HCT116 (cell line): Measurements from ENCODE around the gene CAND2. TPM values are rescaled to one million over a fixed set of nuclear protein-coding genes. Genes with fewer than 3 reads are reported as not detected.

ENCODE experiments used
- ATAC-seq: fragments of 200-7000 bp; cut with Tn5 transposase; 2 replicates; pipeline ENCODE4 v1.9.1; 2020; ENCODE audit warnings: mild to moderate bottlenecking, moderate library complexity
- BruUV-seq: library from RNA; stranded (reverse); fragments of 400-500 nt; replicated peaks from 2 replicates; lab custom pipeline; 2021; lab: Mats Ljungman, UMichigan
- CTCF ChIA-PET: fragments of 300-600 bp; sonication (Branson Sonifier 250); formaldehyde crosslinking; loops from one replicate; lab custom pipeline; 2021; ENCODE audit warnings: antibody characterized with exemption; lab: Charles Lee
- POLR2A ChIA-PET: fragments of 300-600, 350-600 bp; sonication (Branson Sonifier 250); formaldehyde crosslinking; loops from one replicate; lab custom pipeline; 2021; ENCODE audit warnings: antibody characterized with exemption; lab: Charles Lee
- RAD21 ChIA-PET, 2 experiments: fragments of 300-600 bp; sonication (Branson Sonifier 250); formaldehyde crosslinking; loops; one replicate each; lab custom pipeline; 2023; ENCODE audit warnings: low total read pairs in 2 of 2; ENCODE audit not compliant: uncharacterized antibody in 2 of 2, unreplicated experiment in 2 of 2, low non-redundant PET in 1 of 2; lab: Charles Lee
- DNase-seq: peaks from one replicate; pipeline ENCODE4 v3.0.0-alpha.2; 2010; ENCODE audit warnings: low read depth, low spot score
- H2AFZ ChIP-seq: fragments of 200-600 bp; shearing (Covaris generic), sonication (generic); 2 replicates; pipeline ENCODE4 v1.6.1; 2017; ENCODE audit warnings: low read depth, mixed run types, mixed read lengths, antibody characterized with exemption, low read length; ENCODE audit not compliant: poor library complexity, severe bottlenecking
- H3K27ac ChIP-seq: 2 replicates; pipeline ENCODE4 v1.5.1; 2012; ENCODE audit warnings: low read depth, low read length
- H3K27me3 ChIP-seq: fragments of 200-600 bp; sonication (generic); 2 replicates; pipeline ENCODE4 v1.6.1; 2016; ENCODE audit warnings: mixed run types, low read length, mixed read lengths; ENCODE audit not compliant: insufficient read depth
- H3K36me3 ChIP-seq, 2 experiments: fragments of 200-500 bp in 1 of 2; fragments of 200-600 bp in 1 of 2; sonication (Bioruptor generic) in 1 of 2; sonication (generic) in 1 of 2; 2 replicates each; pipeline versions ENCODE4 v1.5.1 to v1.6.1; 2014 to 2016; ENCODE audit warnings: low read length in 2 of 2, inconsistent platforms in 1 of 2, mixed read lengths in 1 of 2, mixed run types in 1 of 2; ENCODE audit not compliant: insufficient read depth in 2 of 2, control insufficient read depth in 1 of 2
- H3K4me1 ChIP-seq, 2 experiments: fragments of 200-600 bp in 1 of 2; sonication (generic) in 1 of 2; 2 replicates each; pipeline versions ENCODE4 v1.5.1 to v1.6.1; 2012 to 2017; ENCODE audit warnings: low read length in 2 of 2, inconsistent platforms in 1 of 2, mild to moderate bottlenecking in 1 of 2, mixed read lengths in 1 of 2, mixed run types in 1 of 2, moderate library complexity in 1 of 2; ENCODE audit not compliant: insufficient read depth in 2 of 2, control insufficient read depth in 1 of 2
- H3K4me2 ChIP-seq: fragments of 200-600 bp; sonication (generic); 2 replicates; pipeline ENCODE4 v1.6.1; 2017; ENCODE audit warnings: mixed run types, low read length, mixed read lengths
- H3K4me3 ChIP-seq, 2 experiments: fragments of 200-600 bp in 1 of 2; sonication (generic) in 1 of 2; replicated peaks in 1 of 2; 2 replicates each; pipeline ENCODE4 v1.5.1; 2011 to 2016; ENCODE audit warnings: low read length in 2 of 2, control low read depth in 1 of 2, low read depth in 1 of 2, mild to moderate bottlenecking in 1 of 2, mixed read lengths in 1 of 2, mixed run types in 1 of 2
- H3K79me2 ChIP-seq: fragments of 200-600 bp; sonication (generic); 2 replicates; pipeline ENCODE4 v1.6.1; 2017; ENCODE audit warnings: mild to moderate bottlenecking, mixed run types, low read length, moderate library complexity, mixed read lengths; ENCODE audit not compliant: insufficient read depth
- H3K9ac ChIP-seq: fragments of 200-600 bp; sonication (generic); 2 replicates; pipeline ENCODE4 v1.6.1; 2016; ENCODE audit warnings: low read length, mixed read lengths
- H3K9me2 ChIP-seq: fragments of 200-600 bp; sonication (generic), shearing (Covaris generic); 2 replicates; pipeline ENCODE4 v1.6.1; 2017; ENCODE audit warnings: mixed run types, mild to moderate bottlenecking, moderate library complexity; ENCODE audit not compliant: insufficient read depth
- H3K9me3 ChIP-seq, 2 experiments: fragments of 200-500 bp in 1 of 2; fragments of 200-600 bp in 1 of 2; sonication (Bioruptor generic) in 1 of 2; sonication (generic) in 1 of 2; 2 replicates each; pipeline ENCODE4 v1.6.1; 2014 to 2017; ENCODE audit warnings: low read length in 2 of 2, mixed read lengths in 2 of 2, inconsistent platforms in 1 of 2, low read depth in 1 of 2, mild to moderate bottlenecking in 1 of 2, mixed run types in 1 of 2, moderate library complexity in 1 of 2; ENCODE audit not compliant: control insufficient read depth in 1 of 2, insufficient read depth in 1 of 2
- H4K20me1 ChIP-seq: fragments of 200-600 bp; sonication (generic), shearing (Covaris generic); 2 replicates; pipeline ENCODE4 v1.6.1; 2017; ENCODE audit warnings: mixed run types, mild to moderate bottlenecking, moderate library complexity; ENCODE audit not compliant: insufficient read depth
- ATF3 ChIP-seq: IDR thresholded peaks from 2 replicates; pipeline ENCODE4 v1.6.1; 2012
- CTCF ChIP-seq, 3 experiments: fragments of 200-600 bp in 1 of 3; sonication (generic) in 1 of 3; IDR thresholded peaks in 2 of 3; conservative IDR thresholded peaks in 1 of 3; 2 replicates each; pipeline ENCODE4 v1.5.1; 2012 to 2017; ENCODE audit warnings: low read depth in 2 of 3, low read length in 2 of 3, antibody characterized with exemption in 1 of 3, borderline replicate concordance in 1 of 3, control low read depth in 1 of 3, mild to moderate bottlenecking in 1 of 3, mixed read lengths in 1 of 3, mixed run types in 1 of 3, moderate library complexity in 1 of 3; ENCODE audit not compliant: insufficient read depth in 1 of 3
- EZH2phosphoT487 ChIP-seq: fragments of 200-600 bp; IDR thresholded peaks from 2 replicates; pipeline ENCODE4 v1.6.1; 2018; ENCODE audit warnings: antibody characterized with exemption, borderline replicate concordance
- MAX ChIP-seq: IDR thresholded peaks from 2 replicates; pipeline ENCODE4 v1.6.1; 2012
- POLR2A ChIP-seq: IDR thresholded peaks from 2 replicates; pipeline ENCODE4 v1.7.0; 2011; ENCODE audit warnings: borderline replicate concordance; ENCODE audit not compliant: insufficient read depth, insufficient read length; ENCODE audit errors: extremely low read depth
- POLR2AphosphoS5 ChIP-seq: IDR thresholded peaks from 2 replicates; pipeline ENCODE4 v1.6.1; 2011; ENCODE audit warnings: mild to moderate bottlenecking, low read depth, low read length, moderate library complexity
- RAD21 ChIP-seq: IDR thresholded peaks from 2 replicates; pipeline ENCODE4 v1.6.1; 2012; ENCODE audit warnings: low read depth, mild to moderate bottlenecking
- SIN3A ChIP-seq: IDR thresholded peaks from 2 replicates; pipeline ENCODE4 v1.6.1; 2012; ENCODE audit warnings: low read depth
- SP1 ChIP-seq: IDR thresholded peaks from 2 replicates; pipeline ENCODE4 v1.6.1; 2012; ENCODE audit warnings: low read depth
- SRF ChIP-seq: IDR thresholded peaks from 2 replicates; pipeline ENCODE4 v1.6.1; 2012; ENCODE audit warnings: low read depth
- ZFX ChIP-seq: fragments of 450-650 bp; IDR thresholded peaks from 2 replicates; pipeline ENCODE4 v1.6.1; 2017
- intact Hi-C: fragments of 100-400 bp; cut with micrococcal nuclease; formaldehyde crosslinking; loops from 2 replicates; pipeline ENCODE4 v1.10.0; 2022
- total RNA-seq: library from RNA; stranded (reverse); gene quantifications from one replicate; pipeline ENCODE4 v1.2.1, GENCODE V29; 2021; ENCODE audit not compliant: unreplicated experiment

Gene CAND2
- total RNA-seq, 1 experiment from 2014 or later: not detected

GRCh38 chr3:12809435-12809834, 13.0 kb downstream of the CAND2 start:
- no peaks in the 10 kb centered on the region for H3K79me2 ChIP-seq
- no peak overlapping the region for H3K27ac ChIP-seq
- ATAC-seq (no peak), DNase-seq (no peak)
- H3K36me3 ChIP-seq: no peaks in the 10 kb centered on the region
- intact Hi-C loops: no loop called here
- H3K4me2 ChIP-seq: peak overlapping the region; percentile 86
- H3K9ac ChIP-seq: peak overlapping the region; percentile 50
- no peak overlapping the region for H2AFZ ChIP-seq
- no peaks in the 10 kb centered on the region for H3K9me3 ChIP-seq
- BruUV-seq: no TSS peak
- no peaks in the 10 kb centered on the region for H3K27me3 ChIP-seq
- TF ChIP-seq POLR2A (no peak), SP1 (no peak), RAD21 (no peak), SRF (no peak)
- TF ChIP-seq, all 23 proteins: peak for 0
- Histone ChIP-seq H4K20me1 (no peaks in the 10 kb centered on the region), H3K4me3 (peak overlapping the region; percentile 44 to 57), H3K9me2 (no peaks in the 10 kb centered on the region), H3K4me1 (peaks cover 9 to 16% of the 10 kb centered on the region in 2 experiments)
- CTCF ChIA-PET: interaction anchor here (1.1 to 2.4 kb wide), 8 partner anchors 8 to 103 kb away, joined by 3 to 22 read pairs (median 6); no protein-coding TSS in a partner anchor
- POLR2A ChIA-PET: no interaction called here
- RAD21 ChIA-PET: no interaction called here

- CTCF ChIA-PET: interaction anchor here (0.6 to 2.4 kb wide), 17 partner anchors 9 to 330 kb away, joined by 3 to 22 read pairs (median 4); partner anchors contain the start of genes RPL32 and TMEM40
- Histone ChIP-seq H2AFZ (peak overlapping the region; percentile 93), H3K27me3 (no peaks in the 10 kb centered on the region), H3K9ac (peak overlapping the region; percentile 50), H3K4me3 (peak overlapping the region; percentile 44 to 57), H4K20me1 (no peaks in the 10 kb centered on the region), H3K9me2 (no peaks in the 10 kb centered on the region), H3K27ac (peak overlapping the region; percentile 32; the same call in 1 of the 2 replicates), H3K9me3 (no peaks in the 10 kb centered on the region), H3K4me2 (peak overlapping the region; percentile 86), H3K79me2 (no peaks in the 10 kb centered on the region), H3K4me1 (peaks cover 9 to 16% of the 10 kb centered on the region in 2 experiments), H3K36me3 (no peaks in the 10 kb centered on the region)
- peak; percentile 78 for DNase-seq
- TF ChIP-seq MAX: peak; percentile 47; the same call in 1 of the 2 replicates
- peak; percentile 82 for TF ChIP-seq POLR2AphosphoS5
- peak; percentile 39; the same call in 1 of the 2 replicates for TF ChIP-seq RAD21
- peak in 2 of 3 experiments; percentile 74 to 81; a peak in 5 of 6 replicates for TF ChIP-seq CTCF (IDR thresholded peaks at IDR 0.05 in 2 of 3, conservative IDR thresholded peaks at IDR 0.05 in 1 of 3; ENCODE audit: borderline replicate concordance in 1 of 3, insufficient read depth in 1 of 3, low read depth in 2 of 3, low read length in 2 of 3)
- TF ChIP-seq ZFX: peak; percentile 48
- TF ChIP-seq SIN3A: no peak
- TF ChIP-seq POLR2A: peak; percentile 52
- TF ChIP-seq EZH2phosphoT487: no peak
- TF ChIP-seq ATF3: no peak
- intact Hi-C loops: no loop called here
- POLR2A ChIA-PET: interaction anchor here (0.6 to 1.5 kb wide), 7 partner anchors 13 to 440 kb away, joined by 3 to 8 read pairs (median 3); partner anchors contain the start of gene RPL32
- RAD21 ChIA-PET: interaction anchor here in 1 of 2 experiments (0.6 kb wide), 1 partner anchor 1827 kb away, joined by 3 read pairs; no protein-coding TSS in a partner anchor
- no TSS peak for BruUV-seq
- ATAC-seq: peak; percentile 99
These were observed 13.7 kb downstream of the CAND2 start for GRCh38 chr3:12810013-12810780.
